GM19468 (cell line): ENCODE results near the gene EHD4.

Experiments used
- ATAC-seq: cut with Tn5 transposase; IDR thresholded peaks from one replicate; pipeline ENCODE4 v1.9.1; 2021; ENCODE audit warnings: mild to moderate bottlenecking, moderate library complexity, moderate number of reproducible peaks; ENCODE audit not compliant: unreplicated experiment; ENCODE audit errors: extremely low read depth

Gene EHD4

GRCh38 chr15:41996376-41996775 is 24.0 kb upstream of the EHD4 start:
- no peak for ATAC-seq

- no peak for ATAC-seq
These were observed 23.1 kb upstream of the EHD4 start for GRCh38 chr15:41995476-41995855.

GRCh38 chr15:41994772-41995475 is 22.6 kb upstream of the EHD4 start:
- no peak for ATAC-seq

GRCh38 chr15:41994171-41994650 is 21.9 kb upstream of the EHD4 start:
- ATAC-seq = no peak

GRCh38 chr15:41993472-41994170 is 21.3 kb upstream of the EHD4 start:
- ATAC-seq = no peak

- ATAC-seq = no peak
These were observed 20.4 kb upstream of the EHD4 start for GRCh38 chr15:41992803-41993190.

- no peak for ATAC-seq
These were observed 19.9 kb upstream of the EHD4 start for GRCh38 chr15:41992151-41992802.

GRCh38 chr15:41990691-41991090 is 18.3 kb upstream of the EHD4 start:
- no peak for ATAC-seq

- ATAC-seq = no peak
These were observed 17.9 kb upstream of the EHD4 start for GRCh38 chr15:41990243-41990605.

GRCh38 chr15:41989573-41990242 is 17.4 kb upstream of the EHD4 start:
- ATAC-seq = no peak

- no peak for ATAC-seq
These were observed 16.7 kb upstream of the EHD4 start for GRCh38 chr15:41988896-41989572.

GRCh38 chr15:41987925-41988275 is 15.5 kb upstream of the EHD4 start:
- ATAC-seq = no peak

GRCh38 chr15:41987246-41987924 is 15.0 kb upstream of the EHD4 start:
- no peak for ATAC-seq

GRCh38 chr15:41985236-41986160 is 13.1 kb upstream of the EHD4 start:
- ATAC-seq = no peak

GRCh38 chr15:41984622-41985021 is 12.3 kb upstream of the EHD4 start:
- no peak for ATAC-seq

GRCh38 chr15:41983621-41984571 is 11.5 kb upstream of the EHD4 start:
- no peak for ATAC-seq

GRCh38 chr15:41983221-41983620 is 10.9 kb upstream of the EHD4 start:
- no peak for ATAC-seq
